Suppressor macrophage treated with lipopolysaccharide for 4 hours (primary cell): ENCODE measurements around the gene CLIC3.

Experiments
- DNase-seq: peaks from one replicate; pipeline ENCODE4 v3.0.0-alpha.2; 2020

CLIC3 gene

GRCh38 chr9:137030538-137031527 is 34.5 kb upstream of the CLIC3 start:
- DNase-seq = peak; percentile 55

GRCh38 chr9:137030006-137030405 is 33.6 kb upstream of the CLIC3 start:
- DNase-seq = no peak

GRCh38 chr9:137029058-137029936 is 32.9 kb upstream of the CLIC3 start:
- peak; percentile 87 for DNase-seq

GRCh38 chr9:137028263-137029057 is 32.1 kb upstream of the CLIC3 start:
- peak; percentile 78 for DNase-seq

- DNase-seq = no peak
These were observed 31.2 kb upstream of the CLIC3 start, which contains the start of gene ABCA2 for GRCh38 chr9:137027369-137028262. Gene ABCA2, minus strand, starts transcription at chr9:137028237. Its CDS starts 97 bp downstream, at chr9:137028140.

- no peak for DNase-seq
These were observed 30.5 kb upstream of the CLIC3 start for GRCh38 chr9:137026828-137027227.

GRCh38 chr9:137026384-137026783 is 30.0 kb upstream of the CLIC3 start:
- no peak for DNase-seq

- DNase-seq = no peak
These were observed 29.2 kb upstream of the CLIC3 start for GRCh38 chr9:137025517-137025966.

- DNase-seq = no peak
These were observed 27.2 kb upstream of the CLIC3 start for GRCh38 chr9:137023583-137023991.

- no peak for DNase-seq
These were observed 26.8 kb upstream of the CLIC3 start for GRCh38 chr9:137023157-137023556.

- DNase-seq = no peak
These were observed 26.3 kb upstream of the CLIC3 start for GRCh38 chr9:137022662-137023008.

- DNase-seq = peak; percentile 87
These were observed 25.8 kb upstream of the CLIC3 start for GRCh38 chr9:137021979-137022661.

GRCh38 chr9:137021568-137021978 is 25.2 kb upstream of the CLIC3 start:
- no peak for DNase-seq

- no peak for DNase-seq
These were observed 24.6 kb upstream of the CLIC3 start for GRCh38 chr9:137020771-137021567.

- DNase-seq = no peak
These were observed 23.7 kb upstream of the CLIC3 start for GRCh38 chr9:137019891-137020683.

GRCh38 chr9:137018761-137019559 is 22.6 kb upstream of the CLIC3 start:
- no peak for DNase-seq

GRCh38 chr9:137017791-137018497 is 21.6 kb upstream of the CLIC3 start:
- DNase-seq = no peak

GRCh38 chr9:137017071-137017470 is 20.7 kb upstream of the CLIC3 start:
- no peak for DNase-seq
